ENCODE data around the gene ZNF277. TPM values are rescaled to one million over a fixed set of nuclear protein-coding genes. Genes with fewer than 3 reads are reported as not detected.

ZNF277 gene
- total RNA-seq, 1 experiment from 2014 or later, result 23.3 TPM

GRCh38 chr7:112232212-112232978 is 25.9 kb downstream of the ZNF277 start:
- H3K9me3 ChIP-seq (ENCODE audit: insufficient read depth, low read depth), result peaks cover 3% of the 10 kb centered on the region
- no peaks in the 10 kb centered on the region for H3K9me2 ChIP-seq (ENCODE audit: insufficient read depth)
- intact Hi-C loops (cut with micrococcal nuclease; ENCODE audit: unreplicated experiment), result no loop called here
- H3K27me3 ChIP-seq (ENCODE audit: insufficient read depth, low read depth), result no peaks in the 10 kb centered on the region
- no peak overlapping the region for H3K4me3 ChIP-seq
- H4K20me1 ChIP-seq (ENCODE audit: insufficient read depth), result no peaks in the 10 kb centered on the region
- H3F3A ChIP-seq (ENCODE audit: insufficient read depth, low read depth), result no peaks in the 10 kb centered on the region
- ChIA-PET POLR2A (ENCODE audit: unreplicated experiment) (no interaction called here), CTCF (no interaction called here)
- no peak for DNase-seq
- no peak overlapping the region for H3K27ac ChIP-seq
- H3K4me1 ChIP-seq (replicated peaks; ENCODE audit: insufficient read depth), result no peaks in the 10 kb centered on the region
- H3K4me2 ChIP-seq, result no peak overlapping the region
- 0 out of 2 replicates have a peak, but pooled peaks cover 6% of the 10 kb centered on the region for H3K36me3 ChIP-seq (ENCODE audit: low read depth)
- no peak overlapping the region for H2AFZ ChIP-seq
- H3K79me2 ChIP-seq (ENCODE audit: low read depth), result peaks cover 6% of the 10 kb centered on the region
- no TSS peak for BruUV-seq (replicated peaks)
- TF ChIP-seq EZH2 (IDR thresholded peaks at IDR 0.05; ENCODE audit: low read depth) (no peak), CTCF (conservative IDR thresholded peaks at IDR 0.05) (no peak)

GRCh38 chr7:112233048-112233697 is 26.7 kb downstream of the ZNF277 start:
- no peak overlapping the region for H2AFZ ChIP-seq
- no peak for DNase-seq
- H3K4me1 ChIP-seq (replicated peaks; ENCODE audit: insufficient read depth), result peaks cover 2% of the 10 kb centered on the region; the same call in 1 of the 2 replicates
- no TSS peak for BruUV-seq (replicated peaks)
- POLR2A ChIA-PET (ENCODE audit: unreplicated experiment), result no interaction called here
- intact Hi-C loops (cut with micrococcal nuclease; ENCODE audit: unreplicated experiment), result no loop called here
- TF ChIP-seq CTCF (conservative IDR thresholded peaks at IDR 0.05), result no peak
- no peak for TF ChIP-seq EZH2 (IDR thresholded peaks at IDR 0.05; ENCODE audit: low read depth)
- H3K4me2 ChIP-seq, result no peak overlapping the region
- H4K20me1 ChIP-seq (ENCODE audit: insufficient read depth), result no peaks in the 10 kb centered on the region
- no peak overlapping the region for H3K4me3 ChIP-seq
- peaks cover 3% of the 10 kb centered on the region for H3K9me3 ChIP-seq (ENCODE audit: insufficient read depth, low read depth)
- peaks cover 3% of the 10 kb centered on the region; the same call in 1 of the 2 replicates for H3F3A ChIP-seq (ENCODE audit: insufficient read depth, low read depth)
- CTCF ChIA-PET, result no interaction called here
- peaks cover 6% of the 10 kb centered on the region for H3K79me2 ChIP-seq (ENCODE audit: low read depth)
- H3K9me2 ChIP-seq (ENCODE audit: insufficient read depth), result no peaks in the 10 kb centered on the region
- 0 out of 2 replicates have a peak, but pooled peaks cover 6% of the 10 kb centered on the region for H3K36me3 ChIP-seq (ENCODE audit: low read depth)
- H3K27me3 ChIP-seq (ENCODE audit: insufficient read depth, low read depth), result no peaks in the 10 kb centered on the region
- no peak overlapping the region for H3K27ac ChIP-seq

- peaks cover 12% of the 10 kb centered on the region for H3K4me1 ChIP-seq (replicated peaks; ENCODE audit: insufficient read depth)
- peaks cover 3% of the 10 kb centered on the region for H3K9me3 ChIP-seq (ENCODE audit: insufficient read depth, low read depth)
- H4K20me1 ChIP-seq (ENCODE audit: insufficient read depth), result no peaks in the 10 kb centered on the region
- no peak overlapping the region for H3K4me3 ChIP-seq
- H3K4me2 ChIP-seq, result no peak overlapping the region
- H3F3A ChIP-seq (ENCODE audit: insufficient read depth, low read depth), result peaks cover 13% of the 10 kb centered on the region; the same call in 1 of the 2 replicates
- H3K27me3 ChIP-seq (ENCODE audit: insufficient read depth, low read depth), result no peaks in the 10 kb centered on the region
- DNase-seq, result no peak
- H3K36me3 ChIP-seq (ENCODE audit: low read depth), result 0 out of 2 replicates have a peak, but pooled peaks cover 6% of the 10 kb centered on the region
- H3K9me2 ChIP-seq (ENCODE audit: insufficient read depth), result no peaks in the 10 kb centered on the region
- no TSS peak for BruUV-seq (replicated peaks)
- no peak overlapping the region for H2AFZ ChIP-seq
- peaks cover 6% of the 10 kb centered on the region for H3K79me2 ChIP-seq (ENCODE audit: low read depth)
- no peak overlapping the region for H3K27ac ChIP-seq
- no peak for TF ChIP-seq EZH2 (IDR thresholded peaks at IDR 0.05; ENCODE audit: low read depth)
- TF ChIP-seq CTCF (conservative IDR thresholded peaks at IDR 0.05), result no peak
- CTCF ChIA-PET, result no interaction called here
- POLR2A ChIA-PET (ENCODE audit: unreplicated experiment), result no interaction called here
- intact Hi-C loops (cut with micrococcal nuclease; ENCODE audit: unreplicated experiment), result no loop called here
These were observed 27.7 kb downstream of the ZNF277 start for GRCh38 chr7:112234147-112234546.
